Measurements from ENCODE around the gene AMN.

The AMN gene

GRCh38 chr14:102977475-102977874, 55.0 kb downstream of the AMN start:
- H3K9ac ChIP-seq (ENCODE audit: low read depth, low read length) = no peak overlapping the region
- TF ChIP-seq CTCF (IDR thresholded peaks at IDR 0.05; ENCODE audit: borderline replicate concordance, extremely low read depth, low read length, poor library complexity, severe bottlenecking) (no peak), EZH2 (IDR thresholded peaks at IDR 0.05; ENCODE audit: borderline replicate concordance, low read depth, low read length, severe bottlenecking) (no peak)
- H3K27ac ChIP-seq (ENCODE audit: low read length) = no peak overlapping the region
- H3K9me3 ChIP-seq (ENCODE audit: insufficient read depth, low read length, severe bottlenecking) = no peaks in the 10 kb centered on the region
- no peaks in the 10 kb centered on the region for H4K20me1 ChIP-seq (ENCODE audit: insufficient read depth, low read length)
- H2AFZ ChIP-seq (ENCODE audit: low read depth, low read length) = no peak overlapping the region
- H3K79me2 ChIP-seq (ENCODE audit: insufficient read depth, low read length) = no peaks in the 10 kb centered on the region
- H3K36me3 ChIP-seq (ENCODE audit: insufficient read depth, low read length) = no peaks in the 10 kb centered on the region
- no peak for ATAC-seq (ENCODE audit: insufficient read depth, low read depth)
- DNase-seq = no peak
- H3K4me3 ChIP-seq (ENCODE audit: low read depth in 1 of 2, low read length in 2 of 2) = no peak overlapping the region
- no peak overlapping the region for H3K4me2 ChIP-seq (ENCODE audit: insufficient read depth, low read length)
- no peaks in the 10 kb centered on the region for H3K4me1 ChIP-seq (ENCODE audit: insufficient read depth, low read length)
- H3K27me3 ChIP-seq (ENCODE audit: insufficient read depth, low read length, poor library complexity) = no peaks in the 10 kb centered on the region

- no peak overlapping the region for H3K4me2 ChIP-seq (ENCODE audit: insufficient read depth, low read length)
These were observed 56.9 kb downstream of the AMN start for GRCh38 chr14:102979406-102979805.

GRCh38 chr14:102980409-102980810, 57.9 kb downstream of the AMN start:
- Histone ChIP-seq H3K4me3 (ENCODE audit: low read depth in 1 of 2, low read length in 2 of 2) (no peak overlapping the region), H3K27me3 (ENCODE audit: insufficient read depth, low read length, poor library complexity) (no peaks in the 10 kb centered on the region), H3K4me2 (ENCODE audit: insufficient read depth, low read length) (no peak overlapping the region), H3K9me3 (ENCODE audit: insufficient read depth, low read length, severe bottlenecking) (no peaks in the 10 kb centered on the region), H3K36me3 (ENCODE audit: insufficient read depth, low read length) (no peaks in the 10 kb centered on the region), H3K4me1 (ENCODE audit: insufficient read depth, low read length) (no peaks in the 10 kb centered on the region), H4K20me1 (ENCODE audit: insufficient read depth, low read length) (no peaks in the 10 kb centered on the region), H2AFZ (ENCODE audit: low read depth, low read length) (no peak overlapping the region), H3K79me2 (ENCODE audit: insufficient read depth, low read length) (no peaks in the 10 kb centered on the region), H3K9ac (ENCODE audit: low read depth, low read length) (no peak overlapping the region), H3K27ac (ENCODE audit: low read length) (no peak overlapping the region)
- TF ChIP-seq EZH2 (IDR thresholded peaks at IDR 0.05; ENCODE audit: borderline replicate concordance, low read depth, low read length, severe bottlenecking) = no peak
- TF ChIP-seq CTCF (IDR thresholded peaks at IDR 0.05; ENCODE audit: borderline replicate concordance, extremely low read depth, low read length, poor library complexity, severe bottlenecking) = no peak
- DNase-seq (no peak), ATAC-seq (ENCODE audit: insufficient read depth, low read depth) (no peak)

More at GRCh38 chr14:102979406-102979805, 56.9 kb downstream of the AMN start:
- H3K79me2 ChIP-seq (ENCODE audit: insufficient read depth, low read length) = no peaks in the 10 kb centered on the region
- no peaks in the 10 kb centered on the region for H4K20me1 ChIP-seq (ENCODE audit: insufficient read depth, low read length)
- TF ChIP-seq CTCF (IDR thresholded peaks at IDR 0.05; ENCODE audit: borderline replicate concordance, extremely low read depth, low read length, poor library complexity, severe bottlenecking) (no peak), EZH2 (IDR thresholded peaks at IDR 0.05; ENCODE audit: borderline replicate concordance, low read depth, low read length, severe bottlenecking) (no peak)
- no peak overlapping the region for H2AFZ ChIP-seq (ENCODE audit: low read depth, low read length)
- no peaks in the 10 kb centered on the region for H3K4me1 ChIP-seq (ENCODE audit: insufficient read depth, low read length)
- no peak overlapping the region for H3K9ac ChIP-seq (ENCODE audit: low read depth, low read length)
- H3K4me3 ChIP-seq (ENCODE audit: low read depth in 1 of 2, low read length in 2 of 2) = no peak overlapping the region
- H3K27me3 ChIP-seq (ENCODE audit: insufficient read depth, low read length, poor library complexity) = no peaks in the 10 kb centered on the region
- no peaks in the 10 kb centered on the region for H3K36me3 ChIP-seq (ENCODE audit: insufficient read depth, low read length)
- H3K27ac ChIP-seq (ENCODE audit: low read length) = no peak overlapping the region
- no peaks in the 10 kb centered on the region for H3K9me3 ChIP-seq (ENCODE audit: insufficient read depth, low read length, severe bottlenecking)
- ATAC-seq (ENCODE audit: insufficient read depth, low read depth) (no peak), DNase-seq (no peak)

Data from DND-41 (cell line).